ENCODE measurements around the gene LRRC10B.

The LRRC10B gene

GRCh38 chr11:61553373-61554171 is 45.0 kb downstream of the LRRC10B start:
- TF ChIP-seq, protein P1, sequence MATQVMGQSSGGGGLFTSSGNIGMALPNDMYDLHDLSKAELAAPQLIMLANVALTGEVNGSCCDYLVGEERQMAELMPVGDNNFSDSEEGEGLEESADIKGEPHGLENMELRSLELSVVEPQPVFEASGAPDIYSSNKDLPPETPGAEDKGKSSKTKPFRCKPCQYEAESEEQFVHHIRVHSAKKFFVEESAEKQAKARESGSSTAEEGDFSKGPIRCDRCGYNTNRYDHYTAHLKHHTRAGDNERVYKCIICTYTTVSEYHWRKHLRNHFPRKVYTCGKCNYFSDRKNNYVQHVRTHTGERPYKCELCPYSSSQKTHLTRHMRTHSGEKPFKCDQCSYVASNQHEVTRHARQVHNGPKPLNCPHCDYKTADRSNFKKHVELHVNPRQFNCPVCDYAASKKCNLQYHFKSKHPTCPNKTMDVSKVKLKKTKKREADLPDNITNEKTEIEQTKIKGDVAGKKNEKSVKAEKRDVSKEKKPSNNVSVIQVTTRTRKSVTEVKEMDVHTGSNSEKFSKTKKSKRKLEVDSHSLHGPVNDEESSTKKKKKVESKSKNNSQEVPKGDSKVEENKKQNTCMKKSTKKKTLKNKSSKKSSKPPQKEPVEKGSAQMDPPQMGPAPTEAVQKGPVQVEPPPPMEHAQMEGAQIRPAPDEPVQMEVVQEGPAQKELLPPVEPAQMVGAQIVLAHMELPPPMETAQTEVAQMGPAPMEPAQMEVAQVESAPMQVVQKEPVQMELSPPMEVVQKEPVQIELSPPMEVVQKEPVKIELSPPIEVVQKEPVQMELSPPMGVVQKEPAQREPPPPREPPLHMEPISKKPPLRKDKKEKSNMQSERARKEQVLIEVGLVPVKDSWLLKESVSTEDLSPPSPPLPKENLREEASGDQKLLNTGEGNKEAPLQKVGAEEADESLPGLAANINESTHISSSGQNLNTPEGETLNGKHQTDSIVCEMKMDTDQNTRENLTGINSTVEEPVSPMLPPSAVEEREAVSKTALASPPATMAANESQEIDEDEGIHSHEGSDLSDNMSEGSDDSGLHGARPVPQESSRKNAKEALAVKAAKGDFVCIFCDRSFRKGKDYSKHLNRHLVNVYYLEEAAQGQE (IDR thresholded peaks at IDR 0.05; ENCODE audit: insufficient read depth in 1 of 2, low read depth in 2 of 2, low read length in 2 of 2) = no peak
- TF ChIP-seq SIN3A (IDR thresholded peaks at IDR 0.05; ENCODE audit: borderline replicate concordance, insufficient read depth, low read length) (no peak), TAF1 (IDR thresholded peaks at IDR 0.05; ENCODE audit: borderline replicate concordance, insufficient read depth, low read length) (no peak), POLR2AphosphoS5 (IDR thresholded peaks at IDR 0.05; ENCODE audit: low read depth, low read length) (no peak), FOXP2 (optimal IDR thresholded peaks at IDR 0.05; ENCODE audit: borderline replicate concordance, extremely low read depth, extremely low read length, insufficient read depth) (no peak)

GRCh38 chr11:61554172-61554988 is 45.8 kb downstream of the LRRC10B start:
- TF ChIP-seq POLR2AphosphoS5 (IDR thresholded peaks at IDR 0.05; ENCODE audit: low read depth, low read length) (no peak), FOXP2 (optimal IDR thresholded peaks at IDR 0.05; ENCODE audit: borderline replicate concordance, extremely low read depth, extremely low read length, insufficient read depth) (no peak), TAF1 (IDR thresholded peaks at IDR 0.05; ENCODE audit: borderline replicate concordance, insufficient read depth, low read length) (no peak), SIN3A (IDR thresholded peaks at IDR 0.05; ENCODE audit: borderline replicate concordance, insufficient read depth, low read length) (no peak)
- TF ChIP-seq, protein P1 (IDR thresholded peaks at IDR 0.05; ENCODE audit: insufficient read depth in 1 of 2, low read depth in 2 of 2, low read length in 2 of 2) = no peak

GRCh38 chr11:61555051-61555969 is 46.8 kb downstream of the LRRC10B start:
- no peak for TF ChIP-seq FOXP2 (optimal IDR thresholded peaks at IDR 0.05; ENCODE audit: borderline replicate concordance, extremely low read depth, extremely low read length, insufficient read depth)
- TF ChIP-seq SIN3A (IDR thresholded peaks at IDR 0.05; ENCODE audit: borderline replicate concordance, insufficient read depth, low read length) = no peak
- TF ChIP-seq, protein P1 (IDR thresholded peaks at IDR 0.05; ENCODE audit: insufficient read depth in 1 of 2, low read depth in 2 of 2, low read length in 2 of 2) = no peak

- no peak for TF ChIP-seq SIN3A (IDR thresholded peaks at IDR 0.05; ENCODE audit: borderline replicate concordance, insufficient read depth, low read length)
- no peak for TF ChIP-seq FOXP2 (optimal IDR thresholded peaks at IDR 0.05; ENCODE audit: borderline replicate concordance, extremely low read depth, extremely low read length, insufficient read depth)
- TF ChIP-seq TAF1 (IDR thresholded peaks at IDR 0.05; ENCODE audit: borderline replicate concordance, insufficient read depth, low read length) = no peak
- TF ChIP-seq, protein P1 (IDR thresholded peaks at IDR 0.05; ENCODE audit: insufficient read depth in 1 of 2, low read depth in 2 of 2, low read length in 2 of 2) = no peak
Measured at GRCh38 chr11:61555978-61556377, 47.4 kb downstream of the LRRC10B start.
